Fibroblast of lung (primary cell): ENCODE results near the gene ZNF804B.

Source experiments
- EZH2 ChIP-seq: IDR thresholded peaks from 2 replicates; pipeline ENCODE4 v1.5.1; 2012; ENCODE audit warnings: low read length, control low read depth, mild to moderate bottlenecking; ENCODE audit errors: missing control alignments
- TF ChIP-seq, protein P1 (sequence below), 2 donors: IDR thresholded peaks in 1 of 2; conservative IDR thresholded peaks in 1 of 2; 1 replicate in 1 of 2; 2 replicates in 1 of 2; pipeline ENCODE4 v1.5.1; 2011 to 2012; ENCODE audit warnings: low read length in 2 of 2, control low read depth in 1 of 2, inconsistent platforms in 1 of 2, low read depth in 1 of 2, mild to moderate bottlenecking in 1 of 2

DNA sequence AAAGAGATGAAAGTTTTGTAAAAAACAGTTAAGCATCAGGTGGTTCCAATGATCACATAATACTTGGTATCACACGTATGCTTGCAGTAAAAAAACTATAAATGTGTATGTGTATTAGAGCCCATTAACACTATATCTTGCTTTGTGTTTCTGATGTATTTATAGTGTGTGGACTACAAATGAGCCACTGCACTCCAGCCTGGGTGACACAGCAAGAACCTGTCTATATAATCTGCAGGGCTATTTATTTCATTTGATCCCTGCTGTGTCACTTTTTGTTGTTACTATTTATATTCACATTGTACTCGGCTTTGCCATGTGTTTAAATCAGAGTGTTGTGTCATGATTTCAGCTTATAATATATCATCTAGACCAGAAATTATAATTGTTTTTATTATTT lies 523.8 kb downstream of the ZNF804B start:
- TF ChIP-seq, protein P1, sequence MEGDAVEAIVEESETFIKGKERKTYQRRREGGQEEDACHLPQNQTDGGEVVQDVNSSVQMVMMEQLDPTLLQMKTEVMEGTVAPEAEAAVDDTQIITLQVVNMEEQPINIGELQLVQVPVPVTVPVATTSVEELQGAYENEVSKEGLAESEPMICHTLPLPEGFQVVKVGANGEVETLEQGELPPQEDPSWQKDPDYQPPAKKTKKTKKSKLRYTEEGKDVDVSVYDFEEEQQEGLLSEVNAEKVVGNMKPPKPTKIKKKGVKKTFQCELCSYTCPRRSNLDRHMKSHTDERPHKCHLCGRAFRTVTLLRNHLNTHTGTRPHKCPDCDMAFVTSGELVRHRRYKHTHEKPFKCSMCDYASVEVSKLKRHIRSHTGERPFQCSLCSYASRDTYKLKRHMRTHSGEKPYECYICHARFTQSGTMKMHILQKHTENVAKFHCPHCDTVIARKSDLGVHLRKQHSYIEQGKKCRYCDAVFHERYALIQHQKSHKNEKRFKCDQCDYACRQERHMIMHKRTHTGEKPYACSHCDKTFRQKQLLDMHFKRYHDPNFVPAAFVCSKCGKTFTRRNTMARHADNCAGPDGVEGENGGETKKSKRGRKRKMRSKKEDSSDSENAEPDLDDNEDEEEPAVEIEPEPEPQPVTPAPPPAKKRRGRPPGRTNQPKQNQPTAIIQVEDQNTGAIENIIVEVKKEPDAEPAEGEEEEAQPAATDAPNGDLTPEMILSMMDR (conservative IDR thresholded peaks at IDR 0.05 in 1 of 2, IDR thresholded peaks at IDR 0.05 in 1 of 2; ENCODE audit: low read depth in 1 of 2, low read length in 2 of 2), result no peak
- TF ChIP-seq EZH2, result no peak
